ENCODE results near the gene ST7L. TPM values are rescaled to one million over a fixed set of nuclear protein-coding genes. Genes with fewer than 3 reads are reported as not detected.

Gene ST7L
- total and polyA plus RNA-seq, 7 donors, result 9.0 to 13.7 (median 12.1) TPM

DNA sequence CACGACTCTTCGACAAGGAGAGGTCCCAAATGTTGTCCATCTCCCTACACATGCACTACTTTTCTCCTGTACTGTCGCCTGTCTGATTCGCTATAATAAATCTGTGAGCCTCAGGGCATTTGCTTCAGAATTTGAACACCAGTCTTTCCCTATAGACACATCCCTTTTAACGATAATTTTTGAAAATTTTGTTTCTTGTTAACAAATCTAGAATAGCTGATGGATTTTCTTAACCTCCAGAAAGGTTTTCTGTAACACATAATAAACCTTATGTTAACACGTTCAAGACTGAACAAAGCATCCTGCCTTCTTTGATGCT is 1.4 kb upstream of the ST7L start:
- WGBS, 3 donors, result 0 to 2% (median 1%) methylated on average over 6 of the region's 6 CpGs
- no peaks in the 10 kb centered on the region for H3K9me3 ChIP-seq
- H3K4me1 ChIP-seq, result peaks cover 55% of the 10 kb centered on the region
- H3K27me3 ChIP-seq (ENCODE audit: insufficient read depth in 3 of 3, low read length in 2 of 3), result no peaks in the 10 kb centered on the region
- ATAC-seq (no peak), DNase-seq (no peak)
- H3K4me3 ChIP-seq, result peak overlapping the region; percentile 88
- TF ChIP-seq, protein P1, sequence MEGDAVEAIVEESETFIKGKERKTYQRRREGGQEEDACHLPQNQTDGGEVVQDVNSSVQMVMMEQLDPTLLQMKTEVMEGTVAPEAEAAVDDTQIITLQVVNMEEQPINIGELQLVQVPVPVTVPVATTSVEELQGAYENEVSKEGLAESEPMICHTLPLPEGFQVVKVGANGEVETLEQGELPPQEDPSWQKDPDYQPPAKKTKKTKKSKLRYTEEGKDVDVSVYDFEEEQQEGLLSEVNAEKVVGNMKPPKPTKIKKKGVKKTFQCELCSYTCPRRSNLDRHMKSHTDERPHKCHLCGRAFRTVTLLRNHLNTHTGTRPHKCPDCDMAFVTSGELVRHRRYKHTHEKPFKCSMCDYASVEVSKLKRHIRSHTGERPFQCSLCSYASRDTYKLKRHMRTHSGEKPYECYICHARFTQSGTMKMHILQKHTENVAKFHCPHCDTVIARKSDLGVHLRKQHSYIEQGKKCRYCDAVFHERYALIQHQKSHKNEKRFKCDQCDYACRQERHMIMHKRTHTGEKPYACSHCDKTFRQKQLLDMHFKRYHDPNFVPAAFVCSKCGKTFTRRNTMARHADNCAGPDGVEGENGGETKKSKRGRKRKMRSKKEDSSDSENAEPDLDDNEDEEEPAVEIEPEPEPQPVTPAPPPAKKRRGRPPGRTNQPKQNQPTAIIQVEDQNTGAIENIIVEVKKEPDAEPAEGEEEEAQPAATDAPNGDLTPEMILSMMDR (IDR thresholded peaks at IDR 0.05), result no peak
- H3K36me3 ChIP-seq (ENCODE audit: insufficient read depth in 1 of 2, low read depth in 1 of 2), result peaks cover 0 to 14% of the 10 kb centered on the region in 2 donors
- intact Hi-C loops (cut with DNase I), result loop anchor here in 1 of 2 donors (2.0 kb wide), 1 partner anchor 86 kb away; the partner anchor contains the start of gene RHOC
- peak overlapping the region; percentile 96 for H3K27ac ChIP-seq

DNA sequence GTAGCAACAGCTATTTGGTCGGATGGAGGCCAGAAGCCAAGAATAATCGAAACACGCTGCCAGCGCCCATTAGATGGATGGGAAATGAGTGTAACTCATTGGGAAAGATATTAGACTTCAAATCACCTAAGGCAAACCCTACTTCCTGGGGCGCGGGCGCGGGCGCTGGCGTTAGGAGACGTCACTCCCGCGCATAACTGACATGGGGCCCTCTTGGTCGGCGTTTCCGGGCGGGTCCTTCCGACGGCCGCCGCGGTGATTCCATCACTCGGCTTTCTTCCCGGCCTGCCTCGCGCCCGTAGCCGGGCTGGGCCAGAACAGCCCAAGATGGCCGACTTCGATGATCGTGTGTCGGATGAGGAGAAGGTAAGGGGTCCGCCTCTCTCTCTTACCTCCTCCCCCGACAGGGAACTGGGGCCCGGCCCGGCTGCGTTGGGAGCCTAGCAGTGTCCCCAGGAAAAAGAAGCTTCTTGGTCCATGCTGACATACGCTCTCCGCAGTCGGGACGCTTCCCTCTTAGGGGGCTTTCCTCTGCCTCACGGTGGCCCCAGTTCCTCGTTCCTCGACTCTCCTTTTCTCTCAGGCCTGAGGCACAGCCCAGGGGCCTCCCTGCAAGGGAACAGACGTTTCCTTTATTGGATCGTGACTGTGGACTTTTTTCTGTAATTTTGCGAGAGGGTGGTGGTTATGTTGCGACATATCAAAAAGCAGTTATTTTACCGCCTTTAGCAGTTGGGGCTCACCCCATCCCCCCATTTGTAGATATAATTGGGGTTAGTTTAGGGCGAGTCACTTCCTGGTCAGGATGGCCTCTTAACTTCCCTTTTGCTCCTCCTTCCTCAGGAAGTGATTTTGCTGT is 806 bp upstream of the ST7L start, which contains the start of gene CAPZA1:
Gene CAPZA1 (plus strand): TSS at position 315 of the 859 bp plus-strand sequence. CDS start 13 bp downstream, at position 328.
- WGBS, 3 donors, result 0 to 1% (median 1%) methylated on average over 46 to 50 of the region's 50 CpGs
- DNase-seq, result peak; percentile 92 to 96
- Histone ChIP-seq H3K9me3 (no peaks in the 10 kb centered on the region), H3K27ac (peak within 1 kb of the TSS; percentile 96), H3K4me3 (peak within 1 kb of the TSS; percentile 88), H3K27me3 (ENCODE audit: insufficient read depth in 3 of 3, low read length in 2 of 3) (no peaks in the 10 kb centered on the region), H3K4me1 (peaks cover 50% of the 10 kb centered on the region), H3K36me3 (ENCODE audit: insufficient read depth in 1 of 2, low read depth in 1 of 2) (peaks cover 0 to 20% of the 10 kb centered on the region in 2 donors)
- TF ChIP-seq, protein P1 (IDR thresholded peaks at IDR 0.05), result no peak
- peak; percentile 95 to 96 (median 95) for ATAC-seq
- intact Hi-C loops (cut with DNase I), result loop anchor here (2.0 to 10.0 kb wide), 5 partner anchors 87 to 455 kb away; partner anchors contain the start of genes RHOC (in 2 of the 2) and LRIG2 (in 1 of the 2)

DNA sequence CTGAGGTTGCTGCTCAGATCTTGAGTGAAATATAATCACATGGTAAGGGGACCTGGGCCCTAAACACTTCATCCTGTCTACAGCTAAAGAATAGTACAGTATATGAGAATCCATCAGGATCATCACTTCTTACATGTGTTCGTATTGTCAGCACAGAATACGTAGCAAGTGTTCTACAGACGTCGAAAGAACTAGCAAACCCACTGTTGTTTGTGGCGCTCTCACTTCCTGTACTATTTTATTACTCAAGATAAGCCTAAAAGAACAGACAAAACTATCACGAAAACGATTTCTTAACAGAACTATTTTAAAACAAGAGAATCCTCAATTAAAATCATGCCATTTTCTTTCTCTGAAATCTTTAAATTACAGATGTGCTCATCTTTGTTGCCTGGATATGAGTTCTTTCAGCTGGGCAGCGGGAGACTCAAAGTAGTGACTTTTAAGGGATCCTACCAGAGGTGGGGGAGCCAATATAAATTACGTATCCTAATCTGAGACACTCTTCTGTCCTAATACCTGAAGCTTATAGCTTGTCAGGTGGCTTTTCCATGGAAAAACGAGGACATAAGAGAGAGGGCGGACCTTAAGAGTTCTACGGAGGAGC is 724 bp downstream of the ST7L start:
- H3K36me3 ChIP-seq (ENCODE audit: insufficient read depth in 1 of 2, low read depth in 1 of 2), result peaks cover 0 to 35% of the 10 kb centered on the region in 2 donors
- peaks cover 41% of the 10 kb centered on the region for H3K4me1 ChIP-seq
- ATAC-seq, result peak in 1 of 4 donors; percentile 1

DNA sequence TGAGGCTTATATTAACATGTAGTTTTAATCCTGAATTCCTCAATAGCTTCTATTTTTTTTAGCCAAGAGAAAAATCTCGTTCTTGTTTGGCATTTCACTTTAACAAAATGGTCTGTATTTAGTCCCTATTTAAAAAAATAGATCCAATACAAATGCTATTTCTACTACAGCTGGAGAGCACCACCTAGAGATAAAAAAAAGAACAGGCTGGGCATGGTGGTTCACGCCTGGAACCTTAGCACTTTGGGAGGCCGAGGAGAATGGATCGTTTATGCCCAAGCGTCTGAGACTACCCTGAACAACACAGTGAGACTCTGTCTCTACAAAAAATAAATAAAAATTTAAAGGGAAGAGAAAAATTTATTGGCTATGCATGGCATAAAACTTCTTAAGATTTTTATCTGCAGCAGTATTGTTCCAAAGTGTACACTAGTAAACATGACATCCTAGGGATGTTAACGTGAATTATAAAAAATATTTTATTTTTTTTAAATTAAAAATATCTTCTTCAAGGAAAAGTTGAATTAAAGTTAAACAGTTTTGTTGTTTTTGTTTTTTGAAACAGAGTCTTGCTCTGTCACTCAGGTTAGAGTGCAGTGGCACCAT is 4.4 kb downstream of the ST7L start:
- Histone ChIP-seq H3K9me3 (no peaks in the 10 kb centered on the region), H3K4me3 (no peak overlapping the region), H3K27ac (no peak overlapping the region), H3K4me1 (peaks cover 12% of the 10 kb centered on the region), H3K36me3 (ENCODE audit: insufficient read depth in 1 of 2, low read depth in 1 of 2) (peaks cover 8 to 66% of the 10 kb centered on the region in 2 donors), H3K27me3 (ENCODE audit: insufficient read depth in 3 of 3, low read length in 2 of 3) (no peaks in the 10 kb centered on the region)
- no peak for DNase-seq
- intact Hi-C loops (cut with DNase I), result loop anchor here (5.0 to 10.0 kb wide), 4 partner anchors 93 to 460 kb away; partner anchors contain the start of genes LRIG2 (in 1 of the 2) and RHOC (in 1 of the 2)
- ATAC-seq, result no peak
- TF ChIP-seq, protein P1 (IDR thresholded peaks at IDR 0.05), result peak; percentile 21
- 69 to 73% (median 72%) methylated on average over 6 of the region's 6 CpGs for WGBS, 3 donors

More for the DNA sequence above, 724 bp downstream of the ST7L start:
- WGBS, 3 donors, result 2% methylated on average over 12 of the region's 12 CpGs
- no peak for DNase-seq
- peak overlapping the region; percentile 88 for H3K4me3 ChIP-seq
- no peaks in the 10 kb centered on the region for H3K27me3 ChIP-seq (ENCODE audit: insufficient read depth in 3 of 3, low read length in 2 of 3)
- TF ChIP-seq, protein P1 (IDR thresholded peaks at IDR 0.05), result no peak
- peak overlapping the region; percentile 96 for H3K27ac ChIP-seq
- intact Hi-C loops (cut with DNase I), result loop anchor here (5.0 to 10.0 kb wide), 4 partner anchors 89 to 457 kb away; partner anchors contain the start of genes LRIG2 (in 1 of the 2) and RHOC (in 1 of the 2)
- no peaks in the 10 kb centered on the region for H3K9me3 ChIP-seq
